Type B pancreatic cell (in vitro differentiated cells): ENCODE results near the gene OTUB1. TPM values are rescaled to one million over a fixed set of nuclear protein-coding genes. Genes with fewer than 3 reads are reported as not detected.
"Not testable (repeated sequence)": the region's sequence is repeated elsewhere in the genome, so short reads cannot be mapped to it uniquely, and the experiment has no call there.

Experiments
- DNase-seq: peaks from one replicate; pipeline ENCODE4 v3.0.0; 2021; ENCODE audit warnings: mixed read lengths; ENCODE audit not compliant: unreplicated experiment; ENCODE audit errors: extremely low spot score
- H3K27ac Mint-ChIP-seq: 2 replicates; pipeline ENCODE4 v1.8.0; 2021; ENCODE audit warnings: mild to moderate bottlenecking, mixed read lengths
- H3K27me3 Mint-ChIP-seq: 2 replicates; pipeline ENCODE4 v1.8.0; 2021; ENCODE audit warnings: mixed read lengths
- H3K36me3 Mint-ChIP-seq: 2 replicates; pipeline ENCODE4 v1.8.0; 2021; ENCODE audit warnings: mixed read lengths
- H3K4me1 Mint-ChIP-seq: one replicate; pipeline ENCODE4 v1.8.0; 2021; ENCODE audit warnings: mixed read lengths; ENCODE audit not compliant: unreplicated experiment
- H3K4me3 Mint-ChIP-seq: 2 replicates; pipeline ENCODE4 v1.8.0; 2021; ENCODE audit warnings: mild to moderate bottlenecking, mixed read lengths
- H3K9me3 Mint-ChIP-seq: 2 replicates; pipeline ENCODE4 v1.8.0; 2021; ENCODE audit warnings: mixed read lengths
- total RNA-seq: library from RNA; stranded (reverse); gene quantifications from 2 replicates; pipeline ENCODE4 v1.2.1, GENCODE V29; 2021; ENCODE audit warnings: low replicate concordance
- TF ChIP-seq, protein P1 (sequence below): fragments of 200-600 bp; sonication (generic); conservative IDR thresholded peaks from 2 replicates; pipeline ENCODE4 v1.5.0; 2021; ENCODE audit warnings: antibody characterized with exemption, mild to moderate bottlenecking

OTUB1 gene
- total RNA-seq, 1 donor from 2014 or later = 105 TPM

- peaks cover 16% of the 10 kb centered on the region for H3K36me3 Mint-ChIP-seq
- H3K9me3 Mint-ChIP-seq = no peaks in the 10 kb centered on the region
- H3K27ac Mint-ChIP-seq = peak overlapping the region; percentile 27
- H3K4me1 Mint-ChIP-seq = peaks cover 5% of the 10 kb centered on the region
- H3K27me3 Mint-ChIP-seq = no peaks in the 10 kb centered on the region
- no peak overlapping the region for H3K4me3 Mint-ChIP-seq
- no peak for DNase-seq
- TF ChIP-seq, protein P1, sequence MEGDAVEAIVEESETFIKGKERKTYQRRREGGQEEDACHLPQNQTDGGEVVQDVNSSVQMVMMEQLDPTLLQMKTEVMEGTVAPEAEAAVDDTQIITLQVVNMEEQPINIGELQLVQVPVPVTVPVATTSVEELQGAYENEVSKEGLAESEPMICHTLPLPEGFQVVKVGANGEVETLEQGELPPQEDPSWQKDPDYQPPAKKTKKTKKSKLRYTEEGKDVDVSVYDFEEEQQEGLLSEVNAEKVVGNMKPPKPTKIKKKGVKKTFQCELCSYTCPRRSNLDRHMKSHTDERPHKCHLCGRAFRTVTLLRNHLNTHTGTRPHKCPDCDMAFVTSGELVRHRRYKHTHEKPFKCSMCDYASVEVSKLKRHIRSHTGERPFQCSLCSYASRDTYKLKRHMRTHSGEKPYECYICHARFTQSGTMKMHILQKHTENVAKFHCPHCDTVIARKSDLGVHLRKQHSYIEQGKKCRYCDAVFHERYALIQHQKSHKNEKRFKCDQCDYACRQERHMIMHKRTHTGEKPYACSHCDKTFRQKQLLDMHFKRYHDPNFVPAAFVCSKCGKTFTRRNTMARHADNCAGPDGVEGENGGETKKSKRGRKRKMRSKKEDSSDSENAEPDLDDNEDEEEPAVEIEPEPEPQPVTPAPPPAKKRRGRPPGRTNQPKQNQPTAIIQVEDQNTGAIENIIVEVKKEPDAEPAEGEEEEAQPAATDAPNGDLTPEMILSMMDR = no peak
Measured at GRCh38 chr11:63951779-63952536, 34.3 kb upstream of the OTUB1 start.

- no peak for DNase-seq
- no peak overlapping the region for H3K4me3 Mint-ChIP-seq
- peaks cover 16% of the 10 kb centered on the region for H3K36me3 Mint-ChIP-seq
- H3K27me3 Mint-ChIP-seq = no peaks in the 10 kb centered on the region
- H3K9me3 Mint-ChIP-seq = no peaks in the 10 kb centered on the region
- no peak overlapping the region for H3K27ac Mint-ChIP-seq
- H3K4me1 Mint-ChIP-seq = peaks cover 5% of the 10 kb centered on the region
- TF ChIP-seq, protein P1 = no peak
Measured at GRCh38 chr11:63952570-63952969, 33.7 kb upstream of the OTUB1 start.

DNA sequence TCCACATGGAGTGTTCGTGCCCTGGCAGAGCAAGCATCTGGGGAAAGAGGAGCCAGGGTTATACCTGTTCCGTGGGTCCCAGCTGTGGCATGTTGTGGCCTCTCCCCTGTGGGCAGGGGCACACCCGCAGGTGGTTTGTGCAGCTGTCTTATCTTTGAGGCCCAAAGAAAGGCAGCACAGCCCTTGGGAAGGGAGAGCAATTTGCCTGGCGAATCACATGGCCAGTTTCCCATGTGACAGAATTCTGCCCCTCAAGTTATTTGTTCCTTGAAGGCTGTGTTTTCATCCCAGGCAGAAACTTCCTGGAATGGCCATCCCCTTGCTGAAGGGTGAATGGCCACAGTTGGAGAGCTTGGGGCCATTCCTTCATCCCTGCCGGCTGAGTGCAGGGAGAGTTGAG, 28.2 kb upstream of the OTUB1 start:
- Mint-ChIP-seq H3K4me1 (no peaks in the 10 kb centered on the region), H3K4me3 (no peak overlapping the region), H3K27ac (peak overlapping the region; percentile 56), H3K36me3 (peaks cover 3% of the 10 kb centered on the region), H3K9me3 (no peaks in the 10 kb centered on the region), H3K27me3 (no peaks in the 10 kb centered on the region)
- TF ChIP-seq, protein P1 = no peak
- DNase-seq = no peak

DNA sequence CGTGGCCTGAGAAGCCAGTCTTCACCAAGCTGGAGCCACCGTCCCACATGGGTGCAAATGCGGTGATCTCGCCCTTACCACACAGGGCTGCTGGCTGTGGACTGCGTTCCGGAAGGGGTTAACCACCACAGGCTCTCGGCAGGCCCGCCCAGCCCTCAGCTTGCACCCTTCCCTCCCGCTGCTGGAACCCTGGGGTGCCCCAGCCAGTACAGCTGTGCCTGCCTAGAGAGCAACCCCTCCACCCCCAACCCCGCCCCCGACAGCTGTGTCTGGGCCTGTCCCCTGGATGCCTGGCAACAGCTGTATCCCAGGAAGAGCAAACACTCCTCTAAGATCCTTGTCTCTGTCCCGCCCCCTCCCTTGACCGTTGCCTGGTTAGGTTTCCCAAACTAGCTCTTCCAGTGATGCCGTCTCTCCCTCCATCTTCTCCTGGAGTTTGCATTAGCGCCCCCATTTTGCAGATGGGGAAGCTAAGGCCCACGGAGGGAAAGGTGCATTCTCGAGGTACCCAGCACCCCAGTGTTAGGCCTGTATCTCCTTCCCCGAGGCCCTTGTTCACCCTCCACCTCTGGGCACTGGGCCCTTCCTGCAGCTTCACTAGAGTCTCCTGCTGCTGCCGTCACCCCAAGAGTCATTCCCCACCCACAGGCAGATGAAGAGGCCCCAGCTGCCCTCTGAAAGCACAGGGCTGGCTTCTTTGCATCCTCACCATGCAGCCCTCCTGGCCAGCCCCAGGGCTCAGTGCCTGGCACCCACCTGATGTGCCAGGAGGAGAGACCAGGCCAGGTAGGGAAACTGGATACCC, 24.4 kb upstream of the OTUB1 start:
- H3K27ac Mint-ChIP-seq = no peak overlapping the region
- TF ChIP-seq, protein P1 = no peak
- peaks cover 4% of the 10 kb centered on the region for H3K4me1 Mint-ChIP-seq
- H3K27me3 Mint-ChIP-seq = no peaks in the 10 kb centered on the region
- DNase-seq = no peak
- H3K36me3 Mint-ChIP-seq = no peaks in the 10 kb centered on the region
- no peaks in the 10 kb centered on the region for H3K9me3 Mint-ChIP-seq
- no peak overlapping the region for H3K4me3 Mint-ChIP-seq

- not testable (repeated sequence) for DNase-seq
Measured at GRCh38 chr11:63963895-63964294, 22.3 kb upstream of the OTUB1 start.

DNA sequence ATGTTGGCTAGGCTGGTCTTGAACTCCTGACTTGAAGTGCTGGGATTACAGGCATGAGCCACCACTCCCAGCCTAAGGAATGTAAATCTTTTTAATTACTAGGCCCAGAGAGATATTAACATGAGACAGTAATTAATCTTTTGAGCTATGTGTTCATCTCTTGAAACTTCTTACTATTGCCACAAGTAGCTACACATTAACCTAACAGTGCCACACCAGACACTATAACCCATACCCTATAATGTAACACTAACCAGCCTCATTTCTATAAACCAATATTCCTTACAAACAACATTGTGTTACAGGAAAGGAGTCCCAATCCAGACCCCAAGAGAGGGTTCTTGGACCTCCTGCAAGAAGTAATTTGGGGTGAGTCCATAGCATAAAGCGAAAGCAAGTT, 19.8 kb upstream of the OTUB1 start:
- Mint-ChIP-seq H3K9me3 (no peaks in the 10 kb centered on the region), H3K4me1 (peaks cover 4% of the 10 kb centered on the region), H3K27me3 (no peaks in the 10 kb centered on the region), H3K36me3 (no peaks in the 10 kb centered on the region), H3K27ac (no peak overlapping the region), H3K4me3 (no peak overlapping the region)
- DNase-seq = no peak
- TF ChIP-seq, protein P1 = no peak

More at GRCh38 chr11:63963895-63964294, 22.3 kb upstream of the OTUB1 start:
- H3K27me3 Mint-ChIP-seq, H3K4me1 Mint-ChIP-seq, H3K9me3 Mint-ChIP-seq, H3K4me3 Mint-ChIP-seq, H3K27ac Mint-ChIP-seq, H3K36me3 Mint-ChIP-seq: not testable (repeated sequence)
